GM12891 (cell line): ENCODE measurements around the gene TIAM2.

Source experiments
- POLR2A ChIP-seq: IDR thresholded peaks from 2 replicates; pipeline ENCODE4 v1.6.1; 2011; ENCODE audit warnings: low read depth, low read length, control low read depth
- POLR2AphosphoS5 ChIP-seq: IDR thresholded peaks from 2 replicates; pipeline ENCODE4 v1.6.1; 2011; ENCODE audit warnings: low read depth, low read length, control low read depth
- SPI1 ChIP-seq: IDR thresholded peaks from 2 replicates; pipeline ENCODE4 v1.6.1; 2011; ENCODE audit warnings: low read depth, low read length, control low read depth
- TAF1 ChIP-seq: IDR thresholded peaks from 2 replicates; pipeline ENCODE4 v1.6.1; 2011; ENCODE audit warnings: low read depth, low read length, control low read depth

DNA sequence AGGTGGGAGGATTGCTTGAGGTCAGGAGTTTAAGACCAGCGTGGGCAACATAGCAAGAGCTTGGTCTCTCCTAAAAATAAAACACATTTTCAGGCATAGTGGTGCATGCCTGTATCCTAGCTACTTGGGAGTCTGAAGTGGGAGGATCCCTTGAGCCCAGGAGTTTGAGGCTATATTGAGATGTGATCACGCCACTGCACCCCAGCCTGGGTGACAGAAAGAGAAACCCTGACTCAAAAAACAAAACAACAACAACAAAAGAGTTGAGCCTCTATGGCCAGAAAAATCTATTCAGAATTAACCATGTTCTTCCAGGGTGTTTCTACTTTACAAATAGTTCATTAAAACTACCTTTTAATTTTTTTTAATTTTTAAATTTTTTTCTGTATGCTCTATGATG, 60.6 kb downstream of the TIAM2 start:
- TF ChIP-seq POLR2A (no peak), POLR2AphosphoS5 (no peak), TAF1 (no peak), SPI1 (no peak)
